Natural killer cell (primary cell): ENCODE data around the gene UBE2N. TPM values are rescaled to one million over a fixed set of nuclear protein-coding genes. Genes with fewer than 3 reads are reported as not detected.

ENCODE experiments used
- ATAC-seq, 3 donors: fragments of 150-1000 bp in 2 of 3; fragments of 200-7000 bp in 1 of 3; cut with Tn5 transposase; 1 replicate in 1 of 3; 2 replicates in 2 of 3; pipeline ENCODE4 v1.10.0; 2021; ENCODE audit warnings: mild to moderate bottlenecking in 2 of 3, moderate library complexity in 2 of 3
- DNase-seq, 2 donors: peaks; one replicate each; pipeline versions ENCODE4 v3.0.0 to v3.0.0-alpha.2; 2013 to 2021; ENCODE audit warnings: mixed read lengths in 1 of 2
- H3K27ac ChIP-seq: one replicate; pipeline ENCODE4 v1.5.1; 2013; ENCODE audit warnings: mild to moderate bottlenecking, low read length
- H3K27me3 ChIP-seq: one replicate; pipeline ENCODE4 v1.6.1; 2013; ENCODE audit warnings: low read length; ENCODE audit not compliant: control insufficient read depth, insufficient read depth
- H3K36me3 ChIP-seq: one replicate; pipeline ENCODE4 v1.6.1; 2013; ENCODE audit warnings: low read length; ENCODE audit not compliant: control insufficient read depth, insufficient read depth
- H3K4me1 ChIP-seq: one replicate; pipeline ENCODE4 v1.6.1; 2013; ENCODE audit warnings: low read length; ENCODE audit not compliant: control insufficient read depth, insufficient read depth
- H3K4me3 ChIP-seq: one replicate; pipeline ENCODE4 v1.5.1; 2013; ENCODE audit warnings: low read length
- H3K9me3 ChIP-seq: one replicate; pipeline ENCODE4 v1.6.1; 2013; ENCODE audit warnings: low read length; ENCODE audit not compliant: control insufficient read depth, insufficient read depth
- H3K27ac Mint-ChIP-seq, 2 donors: one replicate each; pipeline ENCODE4 v1.8.0; 2022; ENCODE audit warnings: mild to moderate bottlenecking in 2 of 2, mixed read lengths in 2 of 2, moderate library complexity in 1 of 2
- H3K27me3 Mint-ChIP-seq, 2 donors: one replicate each; pipeline ENCODE4 v1.8.0; 2022; ENCODE audit warnings: low read depth in 2 of 2, mixed read lengths in 2 of 2
- H3K36me3 Mint-ChIP-seq: one replicate; pipeline ENCODE4 v1.8.0; 2022; ENCODE audit warnings: mixed read lengths
- H3K4me1 Mint-ChIP-seq, 2 donors: one replicate each; pipeline ENCODE4 v1.8.0; 2022; ENCODE audit warnings: mixed read lengths in 2 of 2
- H3K4me3 Mint-ChIP-seq: one replicate; pipeline ENCODE4 v1.8.0; 2022; ENCODE audit warnings: mild to moderate bottlenecking, moderate library complexity, mixed read lengths
- H3K9me3 Mint-ChIP-seq, 2 donors: one replicate each; pipeline ENCODE4 v1.8.0; 2022; ENCODE audit warnings: mixed read lengths in 2 of 2
- WGBS: methylation state at CpG from one replicate; pipeline ENCODE4 v1.1.7; 2013; ENCODE audit warnings: missing lambda C conversion rate; ENCODE audit not compliant: insufficient coverage; 5-methylcytosine and 5-hydroxymethylcytosine counted together
- intact Hi-C: fragments of 100-400 bp; cut with micrococcal nuclease; formaldehyde crosslinking; loops from one replicate; pipeline ENCODE4 v1.14.2; 2022
- total RNA-seq, 4 donors: library from RNA; stranded (reverse); fragments of 120-200 nt in 1 of 4; gene quantifications; one replicate each; pipeline versions ENCODE4 v1.2.3 to v1.2.4, GENCODE V29; 2013 to 2022
- TF ChIP-seq, protein P1 (sequence below): fragments of 200-600 bp; IDR thresholded peaks from one replicate; pipeline ENCODE4 v1.8.0; 2022; ENCODE audit warnings: antibody characterized with exemption

Gene UBE2N
- total RNA-seq, 3 donors from 2014 or later (not counting 1 experiment from before 2014, with no cell fraction given), result 72.3 to 79.7 (median 72.9) TPM

GRCh38 chr12:93482721-93483120, 41.0 kb upstream of the UBE2N start:
- no peak overlapping the region for H3K27ac Mint-ChIP-seq
- H3K36me3 ChIP-seq, result peaks cover 59% of the 10 kb centered on the region
- intact Hi-C loops, result no loop called here
- H3K27ac ChIP-seq, result no peak overlapping the region
- no peak overlapping the region for H3K4me3 Mint-ChIP-seq
- TF ChIP-seq, protein P1, sequence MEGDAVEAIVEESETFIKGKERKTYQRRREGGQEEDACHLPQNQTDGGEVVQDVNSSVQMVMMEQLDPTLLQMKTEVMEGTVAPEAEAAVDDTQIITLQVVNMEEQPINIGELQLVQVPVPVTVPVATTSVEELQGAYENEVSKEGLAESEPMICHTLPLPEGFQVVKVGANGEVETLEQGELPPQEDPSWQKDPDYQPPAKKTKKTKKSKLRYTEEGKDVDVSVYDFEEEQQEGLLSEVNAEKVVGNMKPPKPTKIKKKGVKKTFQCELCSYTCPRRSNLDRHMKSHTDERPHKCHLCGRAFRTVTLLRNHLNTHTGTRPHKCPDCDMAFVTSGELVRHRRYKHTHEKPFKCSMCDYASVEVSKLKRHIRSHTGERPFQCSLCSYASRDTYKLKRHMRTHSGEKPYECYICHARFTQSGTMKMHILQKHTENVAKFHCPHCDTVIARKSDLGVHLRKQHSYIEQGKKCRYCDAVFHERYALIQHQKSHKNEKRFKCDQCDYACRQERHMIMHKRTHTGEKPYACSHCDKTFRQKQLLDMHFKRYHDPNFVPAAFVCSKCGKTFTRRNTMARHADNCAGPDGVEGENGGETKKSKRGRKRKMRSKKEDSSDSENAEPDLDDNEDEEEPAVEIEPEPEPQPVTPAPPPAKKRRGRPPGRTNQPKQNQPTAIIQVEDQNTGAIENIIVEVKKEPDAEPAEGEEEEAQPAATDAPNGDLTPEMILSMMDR, result no peak
- no peaks in the 10 kb centered on the region for H3K9me3 ChIP-seq
- ATAC-seq (no peak), DNase-seq (no peak)
- no peaks in the 10 kb centered on the region for H3K27me3 ChIP-seq
- no peaks in the 10 kb centered on the region for H3K36me3 Mint-ChIP-seq
- WGBS, result 94% methylated on average over 5 of the region's 5 CpGs
- H3K27me3 Mint-ChIP-seq, result no peaks in the 10 kb centered on the region
- no peaks in the 10 kb centered on the region for H3K9me3 Mint-ChIP-seq
- no peak overlapping the region for H3K4me3 ChIP-seq
- H3K4me1 Mint-ChIP-seq, result no peaks in the 10 kb centered on the region
- no peaks in the 10 kb centered on the region for H3K4me1 ChIP-seq

DNA sequence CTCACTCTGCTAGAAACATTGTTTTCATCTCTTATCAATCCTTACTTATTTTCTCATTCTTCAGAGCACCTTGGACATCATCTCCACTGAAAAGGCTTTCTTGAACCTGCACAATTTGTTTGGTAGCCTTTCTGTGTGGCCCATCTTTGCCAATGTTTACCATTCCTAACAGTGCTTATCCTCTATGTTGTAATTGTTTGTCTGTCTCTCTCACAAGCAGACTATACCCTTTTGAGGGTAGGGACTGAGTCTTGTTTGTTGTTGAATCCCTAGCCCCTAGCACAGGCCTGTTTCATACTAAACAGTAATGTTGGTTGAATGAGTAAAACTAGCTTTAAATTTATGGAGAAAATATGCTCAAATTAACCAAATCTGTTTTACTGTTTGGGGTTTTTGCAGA, 34.8 kb upstream of the UBE2N start:
- intact Hi-C loops, result no loop called here
- ATAC-seq, result no peak
- H3K36me3 Mint-ChIP-seq, result no peaks in the 10 kb centered on the region
- Histone ChIP-seq H3K4me1 (no peaks in the 10 kb centered on the region), H3K27ac (no peak overlapping the region), H3K9me3 (no peaks in the 10 kb centered on the region), H3K36me3 (peaks cover 42% of the 10 kb centered on the region), H3K27me3 (no peaks in the 10 kb centered on the region), H3K4me3 (no peak overlapping the region)
- H3K9me3 Mint-ChIP-seq, result no peaks in the 10 kb centered on the region
- H3K4me3 Mint-ChIP-seq, result no peak overlapping the region
- no peak for DNase-seq
- no peaks in the 10 kb centered on the region for H3K27me3 Mint-ChIP-seq
- peaks cover 0 to 5% of the 10 kb centered on the region in 2 donors for H3K4me1 Mint-ChIP-seq
- TF ChIP-seq, protein P1, result no peak
- peak overlapping the region in 1 of 2 donors; percentile 37 for H3K27ac Mint-ChIP-seq

GRCh38 chr12:93469386-93469785, 27.6 kb upstream of the UBE2N start:
- H3K4me1 ChIP-seq, result peaks cover 8% of the 10 kb centered on the region
- intact Hi-C loops, result no loop called here
- H3K27ac ChIP-seq, result no peak overlapping the region
- H3K4me3 ChIP-seq, result no peak overlapping the region
- Mint-ChIP-seq H3K9me3 (no peaks in the 10 kb centered on the region), H3K27me3 (no peaks in the 10 kb centered on the region), H3K4me3 (no peak overlapping the region), H3K27ac (no peak overlapping the region), H3K4me1 (peaks cover 22 to 27% of the 10 kb centered on the region in 2 donors), H3K36me3 (no peaks in the 10 kb centered on the region)
- TF ChIP-seq, protein P1, result no peak
- H3K27me3 ChIP-seq, result no peaks in the 10 kb centered on the region
- DNase-seq, result no peak
- no peak for ATAC-seq
- peaks cover 17% of the 10 kb centered on the region for H3K36me3 ChIP-seq
- H3K9me3 ChIP-seq, result no peaks in the 10 kb centered on the region

- DNase-seq (no peak), ATAC-seq (no peak)
- 1% methylated on average over 6 of the region's 7 CpGs for WGBS
- peaks cover 8% of the 10 kb centered on the region for H3K4me1 ChIP-seq
- peak overlapping the region; percentile 62 for H3K4me3 ChIP-seq
- peak overlapping the region; percentile 67 for H3K27ac ChIP-seq
- H3K9me3 ChIP-seq, result no peaks in the 10 kb centered on the region
- Mint-ChIP-seq H3K27ac (peak overlapping the region; percentile 91 to 94), H3K4me3 (peak overlapping the region; percentile 90), H3K36me3 (no peaks in the 10 kb centered on the region), H3K27me3 (peaks cover 0 to 3% of the 10 kb centered on the region in 2 donors), H3K4me1 (peaks cover 22 to 27% of the 10 kb centered on the region in 2 donors), H3K9me3 (no peaks in the 10 kb centered on the region)
- intact Hi-C loops, result no loop called here
- H3K27me3 ChIP-seq, result no peaks in the 10 kb centered on the region
- H3K36me3 ChIP-seq, result peaks cover 11% of the 10 kb centered on the region
- TF ChIP-seq, protein P1, result no peak
Measured at GRCh38 chr12:93468008-93468371, 26.2 kb upstream of the UBE2N start.
